NCI-H1105 (cell line): ENCODE data around the gene FOXO3.
"Not testable (repeated sequence)": the region's sequence is repeated elsewhere in the genome, so short reads cannot be mapped to it uniquely, and the experiment has no call there.

Experiments
- DNase-seq: peaks from one replicate; lab custom pipeline; 2025; lab: John Stamatoyannopoulos, UW

FOXO3 gene

DNA sequence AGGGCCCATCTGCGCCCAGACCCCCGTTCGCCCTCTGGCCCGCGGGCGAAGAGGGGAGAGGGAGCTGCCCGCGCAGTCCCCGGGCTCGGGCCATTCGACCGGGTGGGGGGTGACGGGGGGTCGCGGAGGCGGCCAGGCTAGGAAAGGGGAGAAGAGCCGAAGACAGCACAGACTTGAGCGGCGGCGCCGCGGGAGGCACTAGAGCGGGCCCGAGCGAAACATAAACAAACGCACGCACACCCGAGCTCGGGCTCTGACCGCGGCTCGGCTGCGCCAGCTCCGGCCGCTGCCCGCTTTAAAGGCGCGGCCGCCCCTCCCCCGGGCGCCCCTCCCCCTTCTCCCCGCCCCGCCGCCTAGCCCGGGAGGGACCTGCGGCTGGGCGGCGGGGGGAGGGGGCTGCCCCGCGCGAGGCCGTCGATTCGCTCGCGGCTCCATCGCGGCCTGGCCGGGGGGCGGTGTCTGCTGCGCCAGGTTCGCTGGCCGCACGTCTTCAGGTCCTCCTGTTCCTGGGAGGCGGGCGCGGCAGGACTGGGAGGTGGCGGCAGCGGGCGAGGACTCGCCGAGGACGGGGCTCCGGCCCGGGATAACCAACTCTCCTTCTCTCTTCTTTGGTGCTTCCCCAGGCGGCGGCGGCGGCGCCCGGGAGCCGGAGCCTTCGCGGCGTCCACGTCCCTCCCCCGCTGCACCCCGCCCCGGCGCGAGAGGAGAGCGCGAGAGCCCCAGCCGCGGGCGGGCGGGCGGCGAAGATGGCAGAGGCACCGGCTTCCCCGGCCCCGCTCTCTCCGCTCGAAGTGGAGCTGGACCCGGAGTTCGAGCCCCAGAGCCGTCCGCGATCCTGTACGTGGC lies at the start of gene FOXO3:
Gene FOXO3, plus strand, starts transcription at position 455 of the 846 bp plus-strand sequence. Its CDS starts 292 bp downstream, at position 747.
- DNase-seq, result peak; percentile 85

DNA sequence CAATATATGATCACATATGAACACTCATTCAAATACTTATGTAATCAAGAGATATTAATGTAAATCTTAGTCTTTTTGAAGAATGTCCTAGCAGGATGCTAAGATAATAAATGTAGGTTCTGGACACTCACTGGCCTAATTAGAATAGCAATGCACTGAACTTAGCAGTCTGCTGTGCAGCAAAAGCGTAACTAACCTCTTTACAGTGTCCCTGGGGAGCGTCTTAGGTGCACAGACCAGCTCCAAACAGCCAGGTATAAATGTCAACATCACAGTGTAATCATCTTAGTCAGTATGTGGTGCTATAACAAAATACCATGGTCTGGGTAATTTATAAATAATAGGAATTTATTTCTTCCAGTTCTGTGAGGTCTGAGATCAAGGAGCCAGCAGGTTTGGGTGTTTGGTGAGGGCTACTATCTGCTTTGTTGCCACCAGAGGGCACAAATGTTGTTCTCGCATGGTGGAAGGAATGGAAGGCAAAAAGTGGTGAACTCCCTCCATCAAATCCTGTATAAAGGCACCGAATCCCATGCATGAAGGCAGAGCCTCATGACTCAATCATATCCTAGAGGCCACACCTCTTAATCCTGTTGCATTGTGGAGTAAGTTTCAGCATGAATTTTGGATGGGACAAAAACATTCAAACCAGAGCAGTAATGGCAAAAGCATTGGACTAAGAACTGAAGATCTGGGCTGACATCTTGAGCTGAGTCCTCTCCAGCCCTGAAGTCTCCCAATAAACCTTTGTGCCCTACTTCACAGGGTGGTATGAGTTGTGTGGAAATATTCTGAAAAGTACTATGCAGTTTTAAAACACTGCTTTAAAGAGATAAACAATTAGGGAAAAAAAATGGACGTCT lies 41.8 kb upstream of the FOXO3 start:
- no peak for DNase-seq

DNA sequence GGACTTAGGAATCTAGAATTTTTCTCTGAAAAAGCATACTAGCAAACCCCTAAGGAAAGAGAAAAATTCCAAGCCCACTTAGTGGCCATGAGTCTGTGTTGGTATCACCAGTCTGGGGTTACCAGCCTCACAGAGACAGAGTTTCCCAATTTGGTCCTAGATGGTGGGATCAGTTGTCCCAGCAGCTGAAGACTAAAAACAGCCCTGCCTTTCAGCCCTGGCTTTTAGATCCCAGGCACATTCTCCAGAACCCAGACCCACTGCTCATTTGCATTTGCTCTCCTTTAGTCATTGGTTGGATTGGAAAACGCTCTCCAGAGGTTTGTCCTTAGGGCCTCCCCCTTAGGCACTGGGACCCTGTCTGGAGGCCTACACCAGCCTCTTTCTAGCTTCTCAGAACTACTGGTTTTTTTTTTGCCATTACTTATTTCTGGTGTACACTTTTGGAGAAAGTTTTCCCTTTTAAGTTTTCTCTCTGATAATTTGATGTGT lies 39.1 kb upstream of the FOXO3 start:
- no peak for DNase-seq

DNA sequence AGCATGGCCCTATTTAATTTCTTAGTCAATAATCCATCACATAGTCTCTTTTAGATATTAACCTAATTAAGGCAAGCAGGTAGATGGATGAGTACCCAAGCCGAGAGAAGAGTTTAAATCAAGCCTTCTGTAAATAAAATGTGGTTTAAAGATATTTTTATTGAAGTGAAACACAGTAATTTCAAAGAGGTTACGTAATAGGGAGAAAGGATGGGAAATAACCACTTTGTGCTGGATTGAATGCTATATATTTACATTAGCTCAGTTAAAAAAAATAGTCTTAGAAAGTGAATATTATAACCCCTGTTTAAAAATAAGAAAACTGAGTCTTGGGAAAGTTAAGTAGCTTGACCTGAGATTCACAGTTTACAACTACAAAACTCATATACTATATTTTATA lies 37.0 kb upstream of the FOXO3 start:
- DNase-seq, result no peak

DNA sequence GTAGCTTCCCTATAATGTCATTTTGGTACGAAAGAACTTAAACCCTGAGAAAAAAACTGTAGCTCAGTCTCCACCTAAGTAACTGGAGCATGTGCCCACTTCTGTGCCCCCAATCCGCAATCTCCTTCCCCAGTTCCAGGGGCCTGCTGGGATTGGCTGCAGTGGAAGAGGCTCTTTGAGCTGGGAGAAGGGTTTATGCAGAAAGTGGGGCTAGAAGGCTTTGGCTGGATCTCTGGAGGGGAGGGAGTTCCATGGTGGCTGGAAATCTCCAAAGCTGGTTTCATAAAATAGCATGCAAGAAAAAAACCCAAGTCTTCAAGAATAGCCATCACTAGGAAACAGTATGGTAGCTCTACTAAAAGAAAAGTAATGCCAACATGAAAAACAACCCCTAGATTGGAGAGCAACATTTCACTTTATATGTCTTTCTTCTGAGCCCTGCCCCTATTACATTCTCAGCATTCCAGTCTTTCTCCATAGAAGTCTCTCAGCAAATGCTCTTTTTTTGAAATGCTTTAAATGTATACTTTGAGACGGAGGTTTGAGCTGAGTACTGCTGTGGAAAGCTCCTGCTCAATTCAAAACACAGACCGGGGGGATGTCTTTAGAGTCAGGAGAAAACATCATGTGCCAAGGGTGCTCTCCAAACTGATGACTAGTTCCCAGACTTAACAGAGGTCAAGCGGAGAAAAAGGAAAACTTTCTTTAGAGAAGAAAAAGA lies 36.0 kb upstream of the FOXO3 start:
- DNase-seq, result no peak

DNA sequence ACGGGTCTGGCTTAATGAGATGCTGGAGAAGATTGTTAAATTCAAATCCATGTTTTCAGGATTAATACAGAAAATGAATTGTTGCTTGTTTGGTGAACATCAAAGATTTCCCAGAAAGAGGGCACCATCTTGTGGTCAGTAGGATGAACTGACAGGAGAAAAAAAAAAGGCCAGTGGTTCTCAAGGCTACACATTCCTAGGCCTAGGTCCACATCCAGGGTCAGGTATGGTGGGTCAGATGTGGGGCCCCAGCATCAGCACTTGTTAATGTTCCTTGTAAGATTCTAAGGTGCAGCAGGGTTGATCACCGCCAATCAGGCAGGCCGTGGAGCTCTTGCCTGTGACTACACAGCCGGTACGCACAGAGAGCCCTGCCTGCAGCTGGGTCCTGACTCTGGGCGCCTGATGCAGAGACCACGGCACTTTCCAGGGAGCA lies 34.0 kb upstream of the FOXO3 start:
- no peak for DNase-seq

DNA sequence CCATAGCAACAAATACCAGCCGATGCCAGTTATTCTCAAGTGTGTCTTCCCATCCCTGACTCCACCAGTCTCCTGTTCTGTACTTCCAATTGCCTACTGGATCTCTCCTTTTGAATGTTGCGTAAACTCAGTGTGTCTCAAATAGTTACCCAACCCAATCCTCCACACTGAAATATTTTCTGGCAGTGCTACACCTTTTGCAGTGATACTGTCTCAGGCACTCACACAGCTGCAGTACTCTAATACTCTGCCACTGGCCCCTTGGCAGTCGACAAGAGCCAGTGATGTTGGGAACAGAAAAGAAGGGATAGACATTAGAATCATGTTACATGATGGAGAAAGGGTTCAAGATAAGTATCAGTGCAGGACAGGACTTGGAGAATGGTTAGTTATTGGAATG lies 31.8 kb upstream of the FOXO3 start:
- no peak for DNase-seq

DNA sequence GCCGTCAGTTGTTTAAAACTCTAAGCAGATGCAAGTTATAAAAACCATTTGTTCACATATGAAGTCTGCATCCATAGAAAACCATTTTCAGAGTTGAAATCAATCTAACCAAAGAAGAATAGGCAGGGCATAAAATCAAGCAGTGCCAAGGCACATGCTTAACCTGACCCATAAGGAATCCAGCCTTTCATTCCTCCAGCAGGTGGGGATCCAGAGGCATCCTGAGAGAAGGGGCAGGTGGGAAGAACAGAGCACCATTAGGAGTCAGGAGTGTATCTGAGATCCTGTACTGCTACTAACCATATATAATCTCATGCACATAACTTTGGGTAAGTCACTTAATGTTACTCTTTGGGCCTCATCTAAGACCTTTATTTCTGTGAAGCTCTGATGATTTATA lies 29.4 kb upstream of the FOXO3 start:
- DNase-seq, result no peak

DNA sequence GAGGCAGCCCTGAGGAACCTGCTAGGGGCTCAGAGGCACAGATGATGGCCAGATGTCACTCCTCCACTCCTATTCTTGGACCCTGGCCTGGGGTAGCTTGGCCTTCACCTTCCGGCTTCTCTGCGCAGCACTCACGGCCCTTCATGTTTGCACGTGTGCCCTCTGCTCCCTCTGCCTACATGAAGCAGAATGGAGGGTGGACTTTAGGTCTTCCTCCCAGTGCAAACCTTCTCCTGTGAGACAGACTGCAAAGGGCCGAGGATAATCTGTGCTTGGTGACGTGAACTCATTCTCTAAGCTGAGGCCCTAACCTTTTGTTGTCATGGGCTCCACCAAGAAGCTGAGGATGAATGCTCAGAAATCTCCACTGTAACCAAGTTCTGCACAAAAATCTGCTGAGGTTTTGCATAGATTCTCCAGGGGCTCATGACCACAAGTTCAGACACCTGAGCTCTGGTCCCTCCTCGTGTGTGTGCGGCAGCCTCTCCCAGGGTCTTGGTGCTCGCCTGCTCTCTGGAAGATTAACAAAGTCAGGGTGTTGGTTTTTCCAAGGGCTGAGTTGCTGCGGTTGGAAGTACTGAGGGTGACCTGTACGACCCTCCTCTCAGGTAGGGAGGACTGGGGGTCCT lies 25.5 kb upstream of the FOXO3 start:
- no peak for DNase-seq

DNA sequence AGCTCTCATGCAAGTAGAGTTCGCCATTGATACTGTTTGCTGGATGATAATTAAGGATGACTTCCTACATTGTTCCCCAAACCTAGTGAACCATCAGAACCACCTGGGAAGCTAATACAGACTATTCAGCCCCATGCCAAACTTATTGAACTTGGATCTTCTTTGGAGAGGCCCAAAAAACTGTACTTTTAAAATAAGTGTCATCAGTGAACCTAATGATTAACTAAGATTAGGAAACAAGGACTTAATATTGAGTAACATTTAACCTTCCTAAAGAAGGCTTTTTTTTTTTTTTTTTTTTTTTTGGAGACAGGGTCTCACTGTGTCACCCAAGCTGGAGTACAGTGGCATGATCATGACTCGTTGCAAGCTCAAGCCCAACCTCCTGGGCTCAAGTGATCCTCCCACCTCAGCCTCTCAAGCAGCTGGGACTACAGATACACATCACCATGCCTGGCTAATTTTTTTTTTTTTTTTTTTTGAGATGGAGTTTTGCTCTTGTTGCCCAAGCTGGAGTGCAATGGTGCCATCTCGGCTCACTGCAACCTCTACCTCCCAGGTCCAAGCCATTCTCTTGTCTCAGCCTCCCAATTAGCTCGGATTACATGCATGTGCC lies 24.7 kb upstream of the FOXO3 start:
- not testable (repeated sequence) for DNase-seq

DNA sequence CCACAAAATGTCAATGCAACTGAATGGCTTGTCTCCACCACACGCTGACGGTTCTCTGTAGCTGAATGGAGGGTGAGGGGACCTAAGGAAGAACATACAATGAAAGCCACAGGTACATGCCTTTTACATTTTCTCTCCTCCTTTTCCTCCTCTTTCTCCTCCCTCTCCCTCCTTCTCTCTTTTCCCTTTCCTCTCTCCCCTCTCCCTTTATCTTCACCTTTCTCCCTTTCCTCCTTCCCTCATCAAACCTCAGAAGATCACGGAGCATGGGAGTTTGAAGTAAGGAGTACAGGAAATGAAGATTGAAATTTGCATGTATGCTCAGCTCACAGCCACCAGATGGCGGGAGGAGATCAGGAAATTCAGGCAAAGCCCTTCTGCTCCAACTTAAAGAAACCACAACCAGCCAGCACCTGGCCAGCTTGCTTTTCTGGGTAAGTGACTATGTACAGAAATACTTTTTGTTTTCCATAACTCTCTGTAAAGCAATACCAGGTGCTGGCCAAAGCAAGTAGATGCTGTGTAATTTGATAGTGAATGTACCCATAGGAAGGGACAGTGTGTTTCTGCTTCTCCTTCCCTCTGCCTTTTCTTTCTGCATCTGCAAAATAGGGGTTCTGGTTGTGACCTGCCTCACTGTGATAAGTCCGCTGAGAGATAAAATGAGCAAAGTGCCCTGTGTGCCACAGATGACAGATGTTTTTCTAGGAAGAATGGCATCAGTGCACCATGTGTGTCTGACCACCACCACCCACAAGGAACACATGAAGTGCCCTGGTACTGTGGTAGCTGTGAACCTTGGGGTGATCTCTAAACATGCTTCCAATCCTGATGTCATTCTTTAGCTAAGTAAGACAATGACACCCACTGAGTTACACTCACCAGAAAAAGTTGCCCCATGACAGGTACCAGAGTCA lies 18.6 kb upstream of the FOXO3 start:
- DNase-seq, result peak; percentile 65

DNA sequence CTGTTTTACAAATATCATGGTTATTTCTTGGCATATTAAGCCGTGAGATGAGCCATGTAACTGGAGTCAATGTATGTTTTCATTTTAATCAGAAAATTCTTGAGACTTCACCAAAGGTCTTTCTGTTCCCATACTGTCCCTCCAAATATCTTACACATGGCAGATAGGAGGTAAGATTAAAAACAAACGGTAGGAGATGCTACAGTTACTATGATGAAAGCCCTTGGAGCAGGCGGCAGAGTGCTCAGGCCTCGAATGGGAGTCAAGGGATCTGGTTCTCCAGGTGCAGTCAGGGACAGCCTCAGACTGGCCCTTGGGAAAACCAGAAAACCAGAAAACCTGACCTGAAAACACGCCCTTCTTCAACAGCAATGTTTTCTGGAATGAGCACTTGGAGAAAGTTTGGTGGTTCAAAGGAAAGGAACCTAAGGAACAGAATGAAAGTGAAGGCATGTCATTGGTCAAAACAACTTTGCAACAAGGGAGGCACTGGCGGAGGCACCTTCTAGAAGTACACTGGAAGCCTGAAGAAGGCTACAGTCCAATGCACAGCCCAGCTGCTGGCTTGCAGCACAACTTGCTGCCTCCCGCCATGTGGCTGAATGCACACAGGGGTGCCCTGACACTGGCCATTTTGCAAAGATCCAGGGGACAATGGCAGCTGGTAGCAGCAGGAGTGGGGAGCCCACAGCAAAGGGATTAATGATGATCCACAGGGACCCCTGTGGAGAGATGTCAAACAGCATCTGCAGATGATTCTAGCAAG lies 17.4 kb upstream of the FOXO3 start:
- DNase-seq, result no peak

DNA sequence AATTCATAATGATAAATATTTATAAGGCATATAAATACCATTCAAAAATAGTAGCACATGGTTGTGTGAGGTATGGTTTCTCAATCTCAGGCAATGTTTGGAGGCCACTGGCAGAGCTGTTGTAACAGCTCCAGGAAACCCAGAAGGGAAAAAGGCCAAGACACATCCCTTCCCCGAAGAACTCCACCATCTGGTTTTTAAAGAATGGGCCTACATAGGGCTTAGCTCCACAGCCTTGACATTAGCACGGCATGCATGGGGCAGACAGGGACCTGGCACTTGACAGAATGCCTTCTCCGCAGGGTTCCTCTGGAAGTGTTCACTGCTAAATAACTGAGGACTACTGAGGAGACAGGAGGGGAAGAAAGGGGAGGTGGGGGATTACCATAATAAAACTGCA lies 16.1 kb upstream of the FOXO3 start:
- DNase-seq, result no peak

DNA sequence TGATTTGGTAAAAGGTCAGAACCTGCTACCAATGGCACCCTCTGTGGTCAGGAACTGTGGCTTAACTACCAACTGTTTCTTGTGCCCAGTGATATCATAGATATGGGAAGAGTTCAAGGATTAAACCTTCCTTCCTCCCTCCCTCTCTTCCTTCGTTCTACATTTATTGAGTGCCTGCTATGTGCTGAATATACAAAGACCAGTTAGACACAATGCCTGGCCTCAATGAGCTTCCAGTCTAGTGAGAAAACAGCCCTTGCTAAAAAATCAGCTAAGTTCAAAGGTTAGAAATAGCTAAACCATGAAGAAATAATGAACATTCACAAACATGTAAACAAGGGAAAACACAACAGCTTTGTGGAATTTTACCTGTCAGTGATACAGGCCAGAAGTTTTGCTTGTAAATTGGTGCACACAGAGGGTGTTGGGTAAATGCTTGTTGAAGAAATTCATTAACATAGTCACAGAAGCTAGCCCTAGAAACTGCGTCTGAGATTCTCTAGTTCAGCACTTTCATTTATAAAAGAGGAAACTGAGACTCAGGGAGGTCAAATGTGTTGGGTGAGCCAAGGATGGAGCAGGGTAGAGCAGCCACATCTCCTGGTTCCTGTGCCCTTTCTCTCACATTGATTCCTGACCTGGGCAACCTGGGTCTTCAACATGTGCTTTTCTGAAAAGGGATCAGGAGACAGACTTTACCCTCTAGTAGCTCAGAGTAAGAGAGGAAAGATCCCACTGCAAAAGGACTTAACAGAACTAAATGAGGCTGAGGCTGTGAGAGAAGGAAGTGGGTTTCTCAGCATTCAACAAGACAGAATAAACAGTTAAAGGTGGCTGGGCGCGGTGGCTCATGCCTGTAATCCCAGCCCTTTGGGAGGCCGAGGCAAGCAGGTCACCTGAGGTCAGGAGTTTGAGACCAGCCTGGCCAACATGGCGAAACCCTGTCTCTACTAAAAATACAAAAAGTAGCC lies 14.4 kb upstream of the FOXO3 start:
- no peak for DNase-seq

DNA sequence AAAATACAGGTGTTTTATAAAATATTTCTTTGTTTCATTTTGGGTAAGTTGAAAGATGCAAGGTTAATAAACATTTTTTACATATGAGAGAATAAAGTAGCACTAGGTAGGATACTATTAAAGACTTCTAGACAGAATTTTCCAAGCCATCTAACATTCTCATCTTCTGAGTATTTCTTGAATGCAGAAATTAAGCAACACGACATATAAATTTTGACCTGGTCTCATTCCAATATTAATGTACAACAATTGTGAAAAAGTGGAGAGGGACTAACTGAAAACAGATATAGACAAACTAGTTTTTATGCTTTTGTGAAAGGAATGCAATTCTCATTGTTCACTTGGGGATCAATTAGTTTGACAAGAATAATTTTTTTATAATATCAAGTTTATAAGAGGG lies 11.5 kb upstream of the FOXO3 start:
- DNase-seq, result no peak

DNA sequence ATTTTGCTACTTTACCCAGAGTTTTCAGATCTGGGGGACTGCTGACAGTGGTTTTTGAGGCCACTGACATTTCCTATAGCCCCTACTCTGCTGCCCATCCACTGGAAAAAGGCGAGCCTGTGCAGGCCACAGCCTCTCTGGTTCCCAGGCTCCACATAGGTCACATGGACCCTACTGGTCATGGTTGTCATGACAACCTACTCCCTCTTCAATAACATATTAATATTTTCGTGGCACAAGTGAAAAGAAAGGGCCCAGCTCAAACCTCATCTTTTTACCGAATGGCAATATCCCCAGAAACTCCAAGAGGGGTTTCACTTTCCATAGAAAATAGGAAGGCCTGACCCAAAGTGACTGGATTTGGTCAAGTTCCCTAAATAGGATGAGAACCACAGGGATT lies 11.0 kb upstream of the FOXO3 start:
- DNase-seq, result no peak

DNA sequence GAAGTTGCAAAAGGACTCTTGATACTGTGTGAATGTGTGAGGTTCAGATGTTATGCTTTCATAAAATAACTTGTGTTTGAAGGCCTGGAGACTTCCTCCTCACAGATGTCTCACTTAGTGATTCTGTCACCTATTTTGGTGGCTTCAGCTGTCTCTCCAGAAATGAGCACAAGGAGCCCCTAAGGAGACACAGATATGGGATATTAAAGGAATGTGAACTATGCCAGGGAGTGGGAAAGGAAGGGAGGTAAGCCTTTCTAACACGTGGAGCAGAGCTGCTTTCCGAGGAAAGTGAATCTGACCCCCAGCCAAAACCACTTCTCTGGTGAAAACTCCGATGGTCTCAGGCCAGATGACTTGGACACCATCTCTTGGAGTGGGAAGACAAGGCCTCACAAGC lies 10.5 kb upstream of the FOXO3 start:
- no peak for DNase-seq

DNA sequence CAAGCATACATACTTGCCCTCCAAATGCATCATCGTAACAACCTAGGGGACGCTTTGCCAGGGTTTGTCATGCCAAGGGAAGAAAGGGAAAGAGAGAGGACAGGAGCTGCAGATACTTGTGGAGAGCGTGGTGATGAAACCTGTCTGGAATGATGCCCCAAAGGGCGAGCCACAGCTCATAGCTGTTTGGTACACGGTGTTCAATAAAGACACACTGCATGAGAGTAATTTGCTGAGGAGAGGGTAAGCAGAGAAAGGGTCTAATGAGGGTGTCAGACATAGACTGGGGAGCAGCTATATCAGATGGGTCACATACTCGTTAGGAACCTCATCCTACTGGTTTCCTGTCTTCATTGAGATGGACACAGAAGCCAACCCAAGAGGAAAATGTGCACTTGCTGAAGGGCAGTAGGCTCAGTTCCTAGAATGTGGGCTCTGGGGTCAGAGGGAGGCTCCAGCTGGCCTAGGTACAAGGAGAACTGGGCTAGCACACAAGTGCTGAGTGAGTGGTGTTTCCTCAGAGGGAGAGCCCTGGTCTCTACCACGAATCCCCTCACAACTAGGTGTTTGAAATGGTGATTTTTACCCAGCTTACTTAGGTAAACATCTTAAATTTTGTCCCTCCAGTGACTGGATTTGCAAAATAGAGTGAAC lies 5.2 kb upstream of the FOXO3 start:
- DNase-seq, result no peak
